ENCODE measurements around the gene TXNDC11.

- TF ChIP-seq CTCF (IDR thresholded peaks at IDR 0.05) (no peak), POLR2A (IDR thresholded peaks at IDR 0.05) (no peak)
These were observed 105.3 kb downstream of the TXNDC11 start for GRCh38 chr16:11637320-11637719.

All from breast epithelium (tissue), 3 donors.